Adipocyte (in vitro differentiated cells): ENCODE data around the gene MLPH.
"Not testable (repeated sequence)": the region's sequence is repeated elsewhere in the genome, so short reads cannot be mapped to it uniquely, and the experiment has no call there.

Source experiments
- DNase-seq: peaks from one replicate; pipeline ENCODE4 v3.0.0-alpha.2; 2015; ENCODE audit warnings: low read depth
- H3K27me3 ChIP-seq: replicated peaks from 2 replicates; pipeline ENCODE4 v1.7.0; 2013; ENCODE audit warnings: mild to moderate bottlenecking, low read length, moderate library complexity; ENCODE audit not compliant: control insufficient read depth, insufficient read depth
- H3K36me3 ChIP-seq: 2 replicates; pipeline ENCODE4 v1.7.0; 2013; ENCODE audit warnings: low read length, mild to moderate bottlenecking, moderate library complexity; ENCODE audit not compliant: control insufficient read depth, insufficient read depth, severe bottlenecking
- H3K4me1 ChIP-seq: 2 replicates; pipeline ENCODE4 v1.7.0; 2013; ENCODE audit warnings: mild to moderate bottlenecking, low read length, moderate library complexity; ENCODE audit not compliant: control insufficient read depth, insufficient read depth
- H3K4me3 ChIP-seq: 2 replicates; pipeline ENCODE4 v1.7.0; 2013; ENCODE audit warnings: mild to moderate bottlenecking, low read length, moderate library complexity
- H3K9ac ChIP-seq: 2 replicates; pipeline ENCODE4 v1.7.0; 2013; ENCODE audit warnings: mild to moderate bottlenecking, low read length, moderate library complexity
- H3K9me3 ChIP-seq: 2 replicates; pipeline ENCODE4 v1.7.0; 2013; ENCODE audit warnings: mild to moderate bottlenecking, low read length, moderate library complexity; ENCODE audit not compliant: control insufficient read depth

Gene MLPH

DNA sequence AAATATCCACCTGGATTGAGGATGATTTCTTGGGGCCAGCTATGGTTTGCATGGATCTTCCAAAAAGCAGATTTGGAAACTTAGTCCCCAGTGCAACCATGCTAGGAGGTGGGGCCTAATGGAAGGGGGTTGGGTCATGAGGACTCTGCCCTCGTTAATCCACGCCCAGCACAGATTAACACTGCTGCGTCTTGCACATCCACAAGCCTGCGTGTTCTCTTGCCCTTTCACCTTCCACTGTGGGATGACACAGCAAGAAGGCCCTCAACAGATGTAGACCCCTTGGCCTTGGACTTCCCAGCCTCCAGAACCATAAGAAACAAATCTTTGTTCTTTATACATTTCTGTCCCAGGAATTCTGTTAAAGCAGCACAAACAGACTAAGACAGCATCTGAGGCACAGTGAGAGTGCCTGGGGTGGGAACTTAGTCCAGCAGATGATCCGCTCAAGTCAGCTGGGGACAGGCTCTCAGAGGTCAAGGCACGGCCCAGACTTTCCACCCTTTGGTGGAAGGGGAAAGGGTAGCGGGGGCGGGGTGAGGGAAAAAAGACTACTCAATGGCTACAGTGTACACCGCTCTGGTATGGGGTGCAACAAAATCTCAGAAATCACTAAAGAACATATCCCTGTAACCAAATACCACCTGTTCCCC, 101.1 kb downstream of the MLPH start:
- Histone ChIP-seq H3K9ac (no peak overlapping the region), H3K36me3 (no peaks in the 10 kb centered on the region), H3K4me1 (no peaks in the 10 kb centered on the region), H3K9me3 (no peaks in the 10 kb centered on the region), H3K4me3 (no peak overlapping the region), H3K27me3 (no peaks in the 10 kb centered on the region)
- DNase-seq: no peak

DNA sequence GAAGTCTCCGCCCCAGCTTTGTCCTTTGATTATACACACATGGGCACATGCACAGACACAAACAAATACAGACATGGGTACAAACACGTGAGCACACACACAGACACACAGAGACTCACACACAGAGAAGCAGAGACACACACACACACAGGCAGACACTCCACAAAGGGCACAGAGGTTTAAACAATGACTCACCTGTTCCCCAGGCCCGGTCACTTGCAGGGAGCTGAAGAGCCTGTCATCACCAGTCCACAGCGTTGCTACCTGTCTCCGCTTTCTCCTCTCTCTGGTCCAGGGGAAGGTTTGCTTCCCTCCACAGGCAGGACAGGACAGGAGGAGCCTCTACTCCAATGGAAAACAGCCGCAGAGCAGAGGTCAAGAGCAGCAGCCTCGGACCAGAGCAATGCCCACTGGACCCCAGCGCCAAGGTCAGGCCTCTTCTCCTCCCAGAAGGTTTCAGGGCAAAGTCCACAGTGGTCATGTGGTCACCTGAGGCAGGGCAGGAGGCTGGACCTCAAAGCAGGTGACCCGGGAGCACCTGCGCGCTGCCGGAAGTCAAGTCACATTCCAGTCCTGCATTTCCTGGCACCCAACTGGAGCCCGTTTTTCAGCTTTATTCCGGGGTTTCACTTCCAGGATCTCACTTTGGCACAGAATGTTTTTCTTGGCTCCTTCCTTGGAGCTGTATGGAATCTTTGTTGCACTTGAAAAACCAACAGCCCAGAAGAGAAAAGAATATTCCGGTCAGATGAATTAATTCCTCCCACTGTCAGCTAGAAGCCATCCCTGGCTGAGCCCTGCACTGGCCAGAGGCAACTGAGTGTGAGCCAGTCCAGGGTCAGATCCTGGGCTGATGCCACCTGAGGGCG, 103.5 kb downstream of the MLPH start, which contains the start of gene RAB17:
Gene RAB17, minus strand, starts transcription at position 463 of the 869 bp plus-strand sequence. CDS start 4,580 bp downstream, outside the sequence.
- Histone ChIP-seq H3K36me3 (no peaks in the 10 kb centered on the region), H3K27me3 (no peaks in the 10 kb centered on the region), H3K9ac (no peak within 1 kb of the TSS), H3K4me3 (no peak within 1 kb of the TSS), H3K9me3 (no peaks in the 10 kb centered on the region), H3K4me1 (no peaks in the 10 kb centered on the region)
- DNase-seq: peak; percentile 47

DNA sequence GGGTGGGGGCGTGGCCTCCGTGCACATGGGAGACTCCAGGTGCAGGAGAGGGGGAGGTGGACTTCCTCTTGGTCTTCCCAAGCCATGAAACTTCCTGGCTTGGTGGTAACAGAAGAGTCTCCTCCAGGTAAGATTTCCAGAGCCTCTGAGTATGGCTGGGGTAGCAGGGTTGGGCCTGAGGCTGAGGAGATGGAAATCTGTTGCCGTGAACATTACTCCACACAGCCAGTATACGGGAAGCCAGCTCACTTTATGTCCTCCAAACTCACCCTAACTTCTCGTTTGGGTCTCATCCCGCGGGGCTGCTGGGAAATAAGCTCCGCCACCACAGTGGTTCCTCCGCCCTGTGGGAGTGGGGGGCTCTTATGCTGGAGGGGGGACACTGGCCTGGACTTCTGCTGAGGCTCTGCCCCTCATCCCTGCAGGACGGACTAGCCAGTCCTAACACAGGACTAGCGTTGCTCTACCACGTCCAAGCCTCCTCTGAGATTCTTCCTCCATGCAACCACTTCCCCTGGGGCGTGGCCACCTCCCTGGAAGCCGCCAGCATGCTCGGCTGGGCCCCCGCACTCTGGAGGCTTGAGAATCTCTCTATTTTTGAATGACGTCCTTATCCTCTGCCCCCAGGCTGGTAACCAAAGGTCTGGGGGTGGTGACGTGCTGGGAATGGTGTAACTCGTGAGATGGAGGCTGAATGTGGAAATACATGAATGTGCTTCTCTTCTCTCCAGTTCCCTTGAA, 104.3 kb downstream of the MLPH start:
- no peak for DNase-seq
- no peaks in the 10 kb centered on the region for H3K4me1 ChIP-seq
- H3K27me3 ChIP-seq: no peaks in the 10 kb centered on the region
- no peaks in the 10 kb centered on the region for H3K9me3 ChIP-seq
- H3K4me3 ChIP-seq: no peak overlapping the region
- H3K9ac ChIP-seq: no peak overlapping the region
- H3K36me3 ChIP-seq: no peaks in the 10 kb centered on the region

GRCh38 chr2:237592425-237592980, 105.5 kb downstream of the MLPH start:
- H3K9ac ChIP-seq: no peak overlapping the region
- H3K4me1 ChIP-seq: no peaks in the 10 kb centered on the region
- H3K27me3 ChIP-seq: no peaks in the 10 kb centered on the region
- H3K4me3 ChIP-seq: no peak overlapping the region
- H3K36me3 ChIP-seq: no peaks in the 10 kb centered on the region
- no peak for DNase-seq
- H3K9me3 ChIP-seq: no peaks in the 10 kb centered on the region

- no peaks in the 10 kb centered on the region for H3K27me3 ChIP-seq
- H3K9me3 ChIP-seq: no peaks in the 10 kb centered on the region
- H3K4me3 ChIP-seq: no peak overlapping the region
- no peaks in the 10 kb centered on the region for H3K4me1 ChIP-seq
- DNase-seq: no peak
- no peaks in the 10 kb centered on the region for H3K36me3 ChIP-seq
- no peak overlapping the region for H3K9ac ChIP-seq
These were observed 106.0 kb downstream of the MLPH start for GRCh38 chr2:237593036-237593435.

- H3K4me3 ChIP-seq: no peak overlapping the region
- no peaks in the 10 kb centered on the region for H3K27me3 ChIP-seq
- no peak for DNase-seq
- H3K36me3 ChIP-seq: no peaks in the 10 kb centered on the region
- H3K9me3 ChIP-seq: no peaks in the 10 kb centered on the region
- H3K4me1 ChIP-seq: no peaks in the 10 kb centered on the region
- no peak overlapping the region for H3K9ac ChIP-seq
These were observed 106.7 kb downstream of the MLPH start for GRCh38 chr2:237593596-237594320.

DNA sequence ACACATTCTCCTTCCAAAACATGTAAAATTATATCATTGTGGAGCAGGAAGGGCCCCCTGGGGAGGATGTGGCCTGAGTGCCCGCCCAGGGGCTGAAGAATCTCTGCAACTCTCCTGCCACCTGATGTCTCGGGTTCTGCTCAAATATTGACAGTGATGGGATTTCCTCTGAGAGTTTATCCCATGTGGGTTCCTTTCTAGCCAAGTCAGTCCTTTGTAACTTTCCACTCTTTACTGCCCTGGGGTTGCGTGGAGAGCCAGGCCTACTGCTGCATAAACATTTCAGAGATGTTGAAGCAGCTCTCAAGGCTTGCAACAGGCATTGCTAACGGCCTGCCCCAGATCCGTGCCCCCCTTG, 107.4 kb downstream of the MLPH start:
- Histone ChIP-seq H3K27me3 (no peaks in the 10 kb centered on the region), H3K9me3 (no peaks in the 10 kb centered on the region), H3K36me3 (no peaks in the 10 kb centered on the region), H3K9ac (no peak overlapping the region), H3K4me1 (no peaks in the 10 kb centered on the region), H3K4me3 (no peak overlapping the region)
- no peak for DNase-seq

DNA sequence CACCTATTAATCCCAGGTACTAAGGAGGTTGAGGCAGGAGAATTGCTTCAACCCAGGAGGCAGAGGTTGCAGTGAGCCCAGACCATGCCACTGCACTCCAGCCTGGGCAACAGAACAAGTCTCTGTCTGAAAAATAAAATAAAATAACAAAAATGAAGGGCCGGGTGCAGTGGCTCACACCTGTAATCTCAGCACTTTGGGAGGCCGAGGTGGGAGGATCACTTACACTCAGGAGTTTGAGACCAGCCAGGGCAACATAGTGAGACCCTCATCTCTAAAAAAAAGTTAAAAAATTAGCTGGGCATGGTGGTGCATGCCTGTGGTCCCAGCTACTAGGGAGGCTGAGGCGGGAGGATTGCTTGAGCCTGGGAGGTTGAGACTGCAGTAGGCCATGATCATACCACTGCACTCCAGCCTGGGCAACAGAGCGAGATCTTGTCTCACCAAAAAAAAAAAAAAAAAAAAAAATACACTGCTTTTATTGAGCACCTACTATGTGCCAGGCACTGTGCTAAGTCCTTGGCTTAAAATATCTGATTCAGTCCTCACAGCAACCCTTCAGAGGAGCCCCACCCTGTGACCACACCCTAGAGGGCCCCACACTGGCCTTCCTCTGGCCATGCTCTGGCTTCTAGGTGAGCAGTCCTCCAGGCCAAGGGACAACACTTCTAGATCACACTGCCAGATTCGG, 108.9 kb downstream of the MLPH start:
- not testable (repeated sequence) for H3K36me3 ChIP-seq, H3K4me3 ChIP-seq, H3K27me3 ChIP-seq, DNase-seq, H3K9ac ChIP-seq, H3K9me3 ChIP-seq
- H3K4me1 ChIP-seq: peaks cover 13% of the 10 kb centered on the region

- H3K36me3 ChIP-seq: no peaks in the 10 kb centered on the region
- no peak for DNase-seq
- no peak overlapping the region for H3K9ac ChIP-seq
- H3K27me3 ChIP-seq: no peaks in the 10 kb centered on the region
- peaks cover 13% of the 10 kb centered on the region for H3K4me1 ChIP-seq
- H3K4me3 ChIP-seq: no peak overlapping the region
- no peaks in the 10 kb centered on the region for H3K9me3 ChIP-seq
These were observed 109.6 kb downstream of the MLPH start for GRCh38 chr2:237596520-237597195.
